IPS-NIHi11 (cell line): Measurements from ENCODE around the gene PSMB1.
A peak's percentile ranks its signal among the peaks of the same experiment; 100 is the strongest.
"Not testable (repeated sequence)": the region's sequence is repeated elsewhere in the genome, so short reads cannot be mapped to it uniquely, and the experiment has no call there.

Experiments used
- DNase-seq: peaks from one replicate; pipeline ENCODE4 v3.0.0; 2012; ENCODE audit warnings: mixed read lengths, low spot score

The PSMB1 gene

GRCh38 chr6:170502733-170503413 is 50.2 kb downstream of the PSMB1 start:
- DNase-seq = not testable (repeated sequence)

GRCh38 chr6:170502268-170502667 is 50.8 kb downstream of the PSMB1 start:
- not testable (repeated sequence) for DNase-seq

- no peak for DNase-seq
These were observed 52.0 kb downstream of the PSMB1 start for GRCh38 chr6:170500955-170501590.

GRCh38 chr6:170497841-170498301 is 55.2 kb downstream of the PSMB1 start:
- DNase-seq = peak; percentile 98

GRCh38 chr6:170493354-170493753 is 59.8 kb downstream of the PSMB1 start:
- no peak for DNase-seq

- DNase-seq = no peak
These were observed 62.8 kb downstream of the PSMB1 start for GRCh38 chr6:170490259-170490658.

- DNase-seq = no peak
These were observed 63.3 kb downstream of the PSMB1 start for GRCh38 chr6:170489836-170490235.

- DNase-seq = no peak
These were observed 65.3 kb downstream of the PSMB1 start for GRCh38 chr6:170487707-170488329.

GRCh38 chr6:170485159-170485558 is 67.9 kb downstream of the PSMB1 start:
- DNase-seq = peak; percentile 50
